Keratinocyte (primary cell): ENCODE data around the gene HAO2. TPM values are rescaled to one million over a fixed set of nuclear protein-coding genes. Genes with fewer than 3 reads are reported as not detected.
"Not testable (repeated sequence)": the region's sequence is repeated elsewhere in the genome, so short reads cannot be mapped to it uniquely, and the experiment has no call there.

Experiments used
- DNase-seq: peaks from one replicate; pipeline ENCODE4 v3.0.0-alpha.2; 2011; ENCODE audit warnings: low read depth, missing footprints, low spot score
- FAIRE-seq: peaks from 2 replicates; lab custom pipeline; 2011; peaks lifted over from hg19 to GRCh38; lab: Jason Lieb, UNC
- H2AFZ ChIP-seq: 2 replicates; pipeline ENCODE4 v1.6.0; 2012; ENCODE audit warnings: low read length, control low read depth, inconsistent platforms; ENCODE audit not compliant: control insufficient read depth
- H3K27ac ChIP-seq: 2 replicates; pipeline ENCODE4 v1.5.1; 2011; ENCODE audit warnings: low read length; ENCODE audit not compliant: control insufficient read depth, insufficient read depth
- H3K27me3 ChIP-seq: 3 replicates; pipeline ENCODE4 v1.6.0; 2011; ENCODE audit warnings: low read length; ENCODE audit not compliant: control insufficient read depth, insufficient read depth; ENCODE audit errors: extremely low read depth
- H3K36me3 ChIP-seq, 2 experiments: 2 replicates in 1 of 2; 3 replicates in 1 of 2; pipeline ENCODE4 v1.5.1; 2011; ENCODE audit warnings: low read length in 2 of 2, mild to moderate bottlenecking in 1 of 2; ENCODE audit not compliant: control insufficient read depth in 2 of 2, insufficient read depth in 2 of 2; ENCODE audit errors: extremely low read depth in 1 of 2
- H3K4me1 ChIP-seq: 3 replicates; pipeline ENCODE4 v1.5.1; 2011; ENCODE audit warnings: low read length; ENCODE audit not compliant: control insufficient read depth, insufficient read depth; ENCODE audit errors: extremely low read depth
- H3K4me2 ChIP-seq: 3 replicates; pipeline ENCODE4 v1.6.0; 2011; ENCODE audit warnings: low read depth, low read length; ENCODE audit not compliant: control insufficient read depth, insufficient read depth; ENCODE audit errors: extremely low read depth
- H3K4me3 ChIP-seq, 3 experiments: fragments of 200-600 bp in 1 of 3; sonication (generic) in 1 of 3; 2 replicates in 2 of 3; 3 replicates in 1 of 3; pipeline ENCODE4 v1.5.1; 2011 to 2016; ENCODE audit warnings: low read length in 3 of 3, mild to moderate bottlenecking in 3 of 3, control low read depth in 2 of 3, inconsistent platforms in 1 of 3, low read depth in 1 of 3, mixed read lengths in 1 of 3, mixed run types in 1 of 3, moderate library complexity in 1 of 3; ENCODE audit not compliant: control insufficient read depth in 2 of 3, insufficient read depth in 2 of 3; ENCODE audit errors: extremely low read depth in 1 of 3
- H3K79me2 ChIP-seq: 2 replicates; pipeline ENCODE4 v1.6.0; 2012; ENCODE audit warnings: low read length; ENCODE audit not compliant: control insufficient read depth, insufficient read depth
- H3K9ac ChIP-seq: 3 replicates; pipeline ENCODE4 v1.6.0; 2011; ENCODE audit warnings: low read length; ENCODE audit not compliant: control insufficient read depth, insufficient read depth; ENCODE audit errors: extremely low read depth
- H3K9me1 ChIP-seq: 3 replicates; pipeline ENCODE4 v1.6.0; 2011; ENCODE audit warnings: low read length; ENCODE audit not compliant: control insufficient read depth, insufficient read depth; ENCODE audit errors: extremely low read depth
- H3K9me3 ChIP-seq: 2 replicates; pipeline ENCODE4 v1.5.1; 2012; ENCODE audit warnings: low read depth, low read length; ENCODE audit not compliant: control insufficient read depth
- H4K20me1 ChIP-seq: 3 replicates; pipeline ENCODE4 v1.6.0; 2011; ENCODE audit warnings: low read length; ENCODE audit not compliant: control insufficient read depth, insufficient read depth; ENCODE audit errors: extremely low read depth
- CTCF ChIP-seq, 3 experiments: IDR thresholded peaks in 1 of 3; conservative IDR thresholded peaks in 1 of 3; optimal IDR thresholded peaks in 1 of 3; 2 replicates in 2 of 3; 3 replicates in 1 of 3; pipeline versions ENCODE3 to v1.5.1; 2011; ENCODE audit warnings: low read length in 3 of 3, mild to moderate bottlenecking in 3 of 3, moderate library complexity in 2 of 3, control low read depth in 1 of 3, inconsistent platforms in 1 of 3; ENCODE audit not compliant: insufficient read depth in 2 of 3; ENCODE audit errors: extremely low read depth in 1 of 3
- EZH2 ChIP-seq: IDR thresholded peaks from one replicate; pipeline ENCODE4 v1.6.1; 2012; ENCODE audit warnings: inconsistent platforms, mild to moderate bottlenecking, low read length, moderate library complexity
- dilution Hi-C: fragments of 300-500 bp; cut with MboI; formaldehyde crosslinking; loops from one replicate; pipeline ENCODE4 v1.7.0; 2020; ENCODE audit warnings: low sequenced_read_pairs; ENCODE audit not compliant: extremely low pct_ligation_motif_present
- polyA plus RNA-seq, 5 experiments: library from polyadenylated mRNA; depleted of rRNA in 3 of 5; stranded (reverse) in 3 of 5; stranded (forward) in 1 of 5; unstranded in 1 of 5; fragments of >200 nt; gene quantifications; 1 replicate in 1 of 5; 2 replicates in 3 of 5; 3 replicates in 1 of 5; pipeline versions ENCODE4 v1.2.1 to v1.2.3, GENCODE V29; 2011 to 2012; ENCODE audit warnings: missing spikeins in 2 of 5, low read depth in 1 of 5, low replicate concordance in 1 of 5

The HAO2 gene
- polyA plus RNA-seq, 1 donor (not counting 4 experiments of a cell fraction or from before 2014, with no cell fraction given), result not detected

DNA sequence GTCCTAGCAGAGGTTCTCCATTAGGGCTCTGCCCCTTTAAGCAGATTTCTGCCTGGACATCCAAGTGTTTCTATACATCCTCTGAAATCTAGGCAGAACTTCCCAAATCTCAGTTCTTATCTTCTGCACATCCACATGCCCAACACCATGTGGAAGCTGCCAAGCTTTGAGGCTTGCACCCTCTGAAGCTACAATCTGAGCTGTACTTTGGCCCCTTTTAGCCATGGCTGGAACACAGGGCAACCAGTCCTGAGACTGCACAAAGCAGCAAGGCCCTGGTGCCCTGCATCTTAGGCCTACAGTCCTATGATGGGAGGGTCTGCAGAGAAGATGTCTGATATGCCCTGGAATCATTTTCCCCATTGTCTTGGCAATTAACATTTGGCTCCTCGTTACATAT, 8.0 kb downstream of the HAO2 start:
- Histone ChIP-seq H3K36me3 (no peaks in the 10 kb centered on the region), H3K4me3 (no peak overlapping the region), H3K27ac (no peak overlapping the region), H3K9ac (no peak overlapping the region), H3K9me1 (no peaks in the 10 kb centered on the region), H3K9me3 (no peaks in the 10 kb centered on the region), H3K4me1 (peaks cover 12% of the 10 kb centered on the region), H3K4me2 (no peak overlapping the region), H3K27me3 (no peaks in the 10 kb centered on the region), H3K79me2 (no peaks in the 10 kb centered on the region), H2AFZ (no peak overlapping the region), H4K20me1 (no peaks in the 10 kb centered on the region)
- dilution Hi-C loops, result no loop called here
- DNase-seq (no peak), FAIRE-seq (no peak)
- no peak for TF ChIP-seq EZH2
- no peak for TF ChIP-seq CTCF (optimal IDR thresholded peaks at IDR 0.05 in 1 of 3, IDR thresholded peaks at IDR 0.05 in 1 of 3, conservative IDR thresholded peaks at IDR 0.05 in 1 of 3; ENCODE audit: extremely low read depth in 1 of 3, insufficient read depth in 2 of 3, low read length in 3 of 3)

DNA sequence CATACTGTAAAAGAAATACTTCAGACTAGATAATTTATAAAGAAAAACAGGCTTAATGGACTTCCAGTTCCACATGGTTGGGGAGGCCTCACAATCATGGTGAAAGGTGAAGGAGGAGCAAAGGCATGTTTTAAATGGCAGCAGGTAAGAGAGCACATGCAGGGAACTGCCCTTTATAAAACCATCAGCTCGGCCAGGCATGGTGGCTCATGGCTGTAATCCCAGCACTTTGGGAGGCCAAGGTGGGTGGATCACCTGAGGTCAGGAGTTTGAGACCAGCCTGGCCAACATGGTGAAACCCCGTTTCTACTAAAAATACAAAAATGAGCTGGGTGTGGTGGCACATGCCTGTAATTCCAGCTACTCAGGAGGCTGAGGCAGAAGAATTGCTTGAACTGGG, 9.0 kb downstream of the HAO2 start:
- H3K9ac ChIP-seq, DNase-seq, H3K27me3 ChIP-seq, H3K9me1 ChIP-seq, H3K79me2 ChIP-seq, H3K4me2 ChIP-seq, H2AFZ ChIP-seq, H3K27ac ChIP-seq, H3K36me3 ChIP-seq, H4K20me1 ChIP-seq, FAIRE-seq, H3K9me3 ChIP-seq, H3K4me3 ChIP-seq, dilution Hi-C loops: not testable (repeated sequence)
- peaks cover 12% of the 10 kb centered on the region for H3K4me1 ChIP-seq

DNA sequence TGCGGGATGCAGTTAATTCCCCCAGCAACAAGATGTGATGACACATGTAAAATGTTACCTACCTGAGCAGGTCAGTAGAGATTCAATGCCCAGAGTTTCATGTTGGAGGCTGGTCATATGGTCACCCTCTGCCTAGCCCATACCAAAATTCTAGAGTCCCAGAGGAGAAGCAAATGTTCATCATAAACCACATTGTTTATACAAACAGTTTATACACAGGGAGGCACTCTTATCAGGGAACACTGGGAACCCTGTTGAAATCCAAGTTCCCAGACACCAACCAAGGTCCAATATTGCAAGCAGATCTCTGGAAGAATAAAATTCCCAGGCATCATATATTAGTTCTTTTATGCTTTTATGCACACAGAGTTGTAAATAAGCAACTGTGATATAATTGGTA, 10.5 kb downstream of the HAO2 start:
- FAIRE-seq, result peak; percentile 13
- H3K9ac ChIP-seq, result no peak overlapping the region
- dilution Hi-C loops, result no loop called here
- no peak for DNase-seq
- H4K20me1 ChIP-seq, result no peaks in the 10 kb centered on the region
- no peak overlapping the region for H2AFZ ChIP-seq
- no peak for TF ChIP-seq EZH2
- no peak for TF ChIP-seq CTCF (optimal IDR thresholded peaks at IDR 0.05 in 1 of 3, IDR thresholded peaks at IDR 0.05 in 1 of 3, conservative IDR thresholded peaks at IDR 0.05 in 1 of 3; ENCODE audit: extremely low read depth in 1 of 3, insufficient read depth in 2 of 3, low read length in 3 of 3)
- no peak overlapping the region for H3K4me3 ChIP-seq
- peaks cover 5% of the 10 kb centered on the region for H3K4me1 ChIP-seq
- no peaks in the 10 kb centered on the region for H3K9me3 ChIP-seq
- H3K27me3 ChIP-seq, result no peaks in the 10 kb centered on the region
- H3K4me2 ChIP-seq, result no peak overlapping the region
- H3K27ac ChIP-seq, result no peak overlapping the region
- no peaks in the 10 kb centered on the region for H3K36me3 ChIP-seq
- H3K9me1 ChIP-seq, result no peaks in the 10 kb centered on the region
- H3K79me2 ChIP-seq, result no peaks in the 10 kb centered on the region
